HEK293 (cell line): ENCODE data around the gene SAXO1.

Experiments used
- CTCF ChIA-PET: fragments of 350-600 bp; formaldehyde crosslinking; extraction: SDS; loops from one replicate; lab custom pipeline; 2021; ENCODE audit warnings: antibody characterized with exemption; lab: Yijun Ruan, JAX
- POLR2A ChIA-PET: fragments of 300-600 bp; formaldehyde crosslinking; extraction: SDS; loops from one replicate; lab custom pipeline; 2020; ENCODE audit warnings: antibody characterized with exemption, inconsistent platforms; lab: Yijun Ruan, JAX
- H3K27ac ChIP-seq: fragments of 200-500 bp; sonication (Bioruptor generic); 2 replicates; pipeline ENCODE4 v1.5.1; 2014; ENCODE audit warnings: low read depth, low read length, control low read depth, inconsistent platforms; ENCODE audit errors: extremely low read depth
- H3K36me3 ChIP-seq, 2 experiments: fragments of 200-500 bp in 1 of 2; sonication (Bioruptor generic) in 1 of 2; 1 replicate in 1 of 2; 2 replicates in 1 of 2; pipeline ENCODE4 v1.5.1; 2014 to 2017; ENCODE audit warnings: inconsistent platforms in 2 of 2, low read length in 2 of 2; ENCODE audit not compliant: control insufficient read depth in 2 of 2, insufficient read depth in 1 of 2
- H3K4me1 ChIP-seq: fragments of 200-500 bp; sonication (Bioruptor generic); 2 replicates; pipeline ENCODE4 v1.5.1; 2014; ENCODE audit warnings: mild to moderate bottlenecking, low read length, inconsistent platforms; ENCODE audit not compliant: control insufficient read depth, insufficient read depth
- H3K4me3 ChIP-seq: 2 replicates; pipeline ENCODE4 v1.5.1; 2011; ENCODE audit warnings: low read depth, mild to moderate bottlenecking, control low read depth, low read length, moderate library complexity
- H3K9me3 ChIP-seq: fragments of 200-500 bp; sonication (Bioruptor generic); 2 replicates; pipeline ENCODE4 v1.5.1; 2014; ENCODE audit warnings: low read depth, low read length, inconsistent platforms; ENCODE audit not compliant: control insufficient read depth, insufficient read depth
- BCL6B ChIP-seq: fragments of 450-650 bp; formaldehyde crosslinking; IDR thresholded peaks from 2 replicates; pipeline ENCODE4 v1.5.1; 2017; ENCODE audit warnings: missing biosample characterization, missing genetic modification characterization
- GLI2 ChIP-seq: fragments of 450-650 bp; formaldehyde crosslinking; IDR thresholded peaks from 2 replicates; pipeline ENCODE4; 2017; ENCODE audit warnings: missing biosample characterization, missing genetic modification characterization, low read depth, borderline replicate concordance
- INSM2 ChIP-seq: fragments of 450-650 bp; formaldehyde crosslinking; IDR thresholded peaks from 2 replicates; pipeline ENCODE4 v1.5.1; 2016; ENCODE audit warnings: missing biosample characterization, missing genetic modification characterization
- KLF9 ChIP-seq: fragments of 450-650 bp; formaldehyde crosslinking; IDR thresholded peaks from 2 replicates; pipeline ENCODE4 v1.5.1; 2016; ENCODE audit warnings: missing biosample characterization, missing genetic modification characterization, low read depth
- MYNN ChIP-seq: fragments of 450-650 bp; formaldehyde crosslinking; IDR thresholded peaks from 2 replicates; pipeline ENCODE4 v1.5.1; 2016; ENCODE audit warnings: missing biosample characterization, missing genetic modification characterization, borderline replicate concordance
- PRDM2 ChIP-seq: fragments of 450-650 bp; formaldehyde crosslinking; IDR thresholded peaks from 2 replicates; pipeline ENCODE4 v1.5.1; 2016; ENCODE audit warnings: missing biosample characterization, missing genetic modification characterization, borderline replicate concordance
- TRIM28 ChIP-seq: IDR thresholded peaks from 2 replicates; pipeline ENCODE4 v1.6.1; 2011; ENCODE audit warnings: low read length, control low read depth, borderline replicate concordance
- YY1 ChIP-seq: fragments of 450-650 bp; formaldehyde crosslinking; IDR thresholded peaks from 2 replicates; pipeline ENCODE4 v1.5.1; 2018; ENCODE audit warnings: missing biosample characterization, missing genetic modification characterization
- ZFP3 ChIP-seq: fragments of 450-650 bp; formaldehyde crosslinking; IDR thresholded peaks from 2 replicates; pipeline ENCODE4 v1.5.1; 2016; ENCODE audit warnings: low read depth, missing biosample characterization, missing genetic modification characterization
- ZFP41 ChIP-seq: fragments of 450-650 bp; formaldehyde crosslinking; IDR thresholded peaks from 2 replicates; pipeline ENCODE4 v1.5.1; 2016; ENCODE audit warnings: missing biosample characterization, missing genetic modification characterization, borderline replicate concordance
- ZNF114 ChIP-seq: fragments of 450-650 bp; formaldehyde crosslinking; IDR thresholded peaks from 2 replicates; pipeline ENCODE4 v1.5.0; 2017; ENCODE audit warnings: missing biosample characterization, missing genetic modification characterization
- ZNF140 ChIP-seq: fragments of 450-650 bp; formaldehyde crosslinking; IDR thresholded peaks from 2 replicates; pipeline ENCODE4 v1.5.1; 2016; ENCODE audit warnings: missing biosample characterization, missing genetic modification characterization
- ZNF155 ChIP-seq: fragments of 450-650 bp; formaldehyde crosslinking; IDR thresholded peaks from 2 replicates; pipeline ENCODE4 v1.5.1; 2016; ENCODE audit warnings: missing biosample characterization, missing genetic modification characterization
- ZNF335 ChIP-seq: fragments of 450-650 bp; formaldehyde crosslinking; conservative IDR thresholded peaks from 2 replicates; pipeline ENCODE4 v1.5.1; 2016; ENCODE audit warnings: missing biosample characterization, missing genetic modification characterization
- ZNF354C ChIP-seq: fragments of 450-650 bp; formaldehyde crosslinking; IDR thresholded peaks from 2 replicates; pipeline ENCODE4 v1.5.1; 2016; ENCODE audit warnings: missing biosample characterization, missing genetic modification characterization, low read depth, borderline replicate concordance
- ZNF514 ChIP-seq: fragments of 450-650 bp; formaldehyde crosslinking; IDR thresholded peaks from 2 replicates; pipeline ENCODE4 v1.5.1; 2016; ENCODE audit warnings: missing biosample characterization, missing genetic modification characterization
- ZNF529 ChIP-seq: fragments of 450-650 bp; formaldehyde crosslinking; IDR thresholded peaks from 2 replicates; pipeline ENCODE4 v1.5.1; 2017; ENCODE audit warnings: missing genetic modification characterization, missing biosample characterization; ENCODE audit not compliant: insufficient replicate concordance
- ZNF549 ChIP-seq: fragments of 450-650 bp; IDR thresholded peaks from 2 replicates; pipeline ENCODE4 v1.5.1; 2018; ENCODE audit warnings: missing biosample characterization, missing genetic modification characterization, mild to moderate bottlenecking, inconsistent platforms, moderate library complexity
- ZNF571 ChIP-seq: fragments of 450-650 bp; formaldehyde crosslinking; IDR thresholded peaks from 2 replicates; pipeline ENCODE4 v1.5.0; 2017; ENCODE audit warnings: missing biosample characterization, missing genetic modification characterization
- ZNF621 ChIP-seq: fragments of 450-650 bp; formaldehyde crosslinking; IDR thresholded peaks from 2 replicates; pipeline ENCODE4 v1.5.1; 2017; ENCODE audit warnings: missing biosample characterization, missing genetic modification characterization
- ZNF629 ChIP-seq: fragments of 450-650 bp; formaldehyde crosslinking; IDR thresholded peaks from 2 replicates; pipeline ENCODE4 v1.5.1; 2017; ENCODE audit warnings: missing biosample characterization, missing genetic modification characterization
- ZNF76 ChIP-seq: fragments of 450-650 bp; formaldehyde crosslinking; IDR thresholded peaks from 2 replicates; pipeline ENCODE4; 2016; ENCODE audit warnings: low read depth, missing biosample characterization, missing genetic modification characterization, borderline replicate concordance
- ZNF830 ChIP-seq: fragments of 450-650 bp; IDR thresholded peaks from 2 replicates; pipeline ENCODE4 v1.5.0; 2018; ENCODE audit warnings: missing biosample characterization, missing genetic modification characterization, low read depth, mild to moderate bottlenecking, moderate library complexity
- ZSCAN16 ChIP-seq: fragments of 450-650 bp; formaldehyde crosslinking; IDR thresholded peaks from 2 replicates; pipeline ENCODE4 v1.5.1; 2016; ENCODE audit warnings: missing biosample characterization, missing genetic modification characterization
- ZXDB ChIP-seq: fragments of 450-650 bp; formaldehyde crosslinking; IDR thresholded peaks from 2 replicates; pipeline ENCODE4 v1.5.1; 2016; ENCODE audit warnings: missing biosample characterization, missing genetic modification characterization

Gene SAXO1

GRCh38 chr9:18889550-18889949, 143.5 kb downstream of the SAXO1 start:
- POLR2A ChIA-PET, result interaction anchor here (0.8 kb wide), 1 partner anchor 10 kb away, joined by 3 read pairs; no protein-coding TSS in a partner anchor
- H3K27ac ChIP-seq, result no peak overlapping the region
- H3K36me3 ChIP-seq, result no peaks in the 10 kb centered on the region
- H3K4me1 ChIP-seq, result no peaks in the 10 kb centered on the region
- H3K9me3 ChIP-seq, result no peaks in the 10 kb centered on the region
- TF ChIP-seq MYNN (tag by site-specific recombination) (no peak), ZNF549 (tag by site-specific recombination) (no peak), ZFP41 (tag by site-specific recombination) (no peak)
- H3K4me3 ChIP-seq, result no peak overlapping the region
- CTCF ChIA-PET, result no interaction called here

- Histone ChIP-seq H3K27ac (no peak overlapping the region), H3K4me3 (no peak overlapping the region), H3K9me3 (no peaks in the 10 kb centered on the region), H3K36me3 (no peaks in the 10 kb centered on the region), H3K4me1 (no peaks in the 10 kb centered on the region)
- ChIA-PET POLR2A (no interaction called here), CTCF (no interaction called here)
- TF ChIP-seq ZNF335 (tag by site-specific recombination) (no peak), ZNF529 (tag by site-specific recombination) (no peak), GLI2 (tag by site-specific recombination) (no peak), ZNF621 (tag by site-specific recombination) (no peak), ZNF830 (no peak), BCL6B (tag by site-specific recombination) (no peak), ZNF155 (tag by site-specific recombination) (no peak), YY1 (tag by site-specific recombination) (no peak), KLF9 (tag by site-specific recombination) (no peak)
These were observed 144.7 kb downstream of the SAXO1 start for GRCh38 chr9:18888290-18888689.

GRCh38 chr9:18887546-18887945, 145.5 kb downstream of the SAXO1 start:
- ChIA-PET POLR2A (no interaction called here), CTCF (no interaction called here)
- H3K27ac ChIP-seq, result no peak overlapping the region
- H3K36me3 ChIP-seq, result no peaks in the 10 kb centered on the region
- H3K4me1 ChIP-seq, result no peaks in the 10 kb centered on the region
- H3K9me3 ChIP-seq, result no peaks in the 10 kb centered on the region
- no peak overlapping the region for H3K4me3 ChIP-seq
- TF ChIP-seq ZNF571 (tag by site-specific recombination), result no peak
- TF ChIP-seq ZNF514 (tag by site-specific recombination), result no peak
- no peak for TF ChIP-seq ZNF549 (tag by site-specific recombination)
- TF ChIP-seq ZXDB (tag by site-specific recombination), result no peak
- TF ChIP-seq ZFP3 (tag by site-specific recombination), result no peak
- no peak for TF ChIP-seq ZNF629 (tag by site-specific recombination)
- TF ChIP-seq ZNF140, result no peak
- no peak for TF ChIP-seq ZSCAN16 (tag by site-specific recombination)
- TF ChIP-seq ZNF114 (tag by site-specific recombination), result no peak
- TF ChIP-seq INSM2, result no peak
- TF ChIP-seq ZNF830, result no peak
- no peak for TF ChIP-seq TRIM28
- no peak for TF ChIP-seq ZNF354C (tag by site-specific recombination)
- TF ChIP-seq ZNF621 (tag by site-specific recombination), result no peak
- TF ChIP-seq ZNF76 (tag by site-specific recombination), result no peak
- no peak for TF ChIP-seq PRDM2 (tag by site-specific recombination)
